ENCODE results near the gene LYRM9.

DNA sequence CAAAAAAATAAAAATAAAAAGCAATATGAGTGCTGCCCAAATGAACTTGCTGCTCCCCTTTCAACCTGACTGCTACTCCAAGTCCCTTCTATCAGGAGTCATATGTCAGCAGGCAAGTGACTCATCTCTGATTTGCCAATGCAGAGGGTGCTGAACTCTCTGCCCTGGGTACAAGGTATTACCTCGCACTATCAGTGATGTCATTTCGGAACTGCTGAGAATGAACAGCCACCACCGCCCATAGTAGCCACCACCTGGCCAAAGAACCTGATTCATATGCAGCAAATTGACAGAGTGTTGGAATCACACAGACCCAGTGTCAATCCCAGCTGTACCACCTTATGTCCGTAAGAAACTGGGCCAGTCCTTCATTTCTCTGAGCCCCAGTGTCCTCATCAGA, 31.2 kb downstream of the LYRM9 start:
- TF ChIP-seq EP300 (IDR thresholded peaks at IDR 0.05) (no peak), RAD21 (conservative IDR thresholded peaks at IDR 0.05 in 1 of 2, IDR thresholded peaks at IDR 0.05 in 1 of 2) (no peak), POLR2A (IDR thresholded peaks at IDR 0.05; ENCODE audit: low read length) (no peak)
- TF ChIP-seq, protein P1, sequence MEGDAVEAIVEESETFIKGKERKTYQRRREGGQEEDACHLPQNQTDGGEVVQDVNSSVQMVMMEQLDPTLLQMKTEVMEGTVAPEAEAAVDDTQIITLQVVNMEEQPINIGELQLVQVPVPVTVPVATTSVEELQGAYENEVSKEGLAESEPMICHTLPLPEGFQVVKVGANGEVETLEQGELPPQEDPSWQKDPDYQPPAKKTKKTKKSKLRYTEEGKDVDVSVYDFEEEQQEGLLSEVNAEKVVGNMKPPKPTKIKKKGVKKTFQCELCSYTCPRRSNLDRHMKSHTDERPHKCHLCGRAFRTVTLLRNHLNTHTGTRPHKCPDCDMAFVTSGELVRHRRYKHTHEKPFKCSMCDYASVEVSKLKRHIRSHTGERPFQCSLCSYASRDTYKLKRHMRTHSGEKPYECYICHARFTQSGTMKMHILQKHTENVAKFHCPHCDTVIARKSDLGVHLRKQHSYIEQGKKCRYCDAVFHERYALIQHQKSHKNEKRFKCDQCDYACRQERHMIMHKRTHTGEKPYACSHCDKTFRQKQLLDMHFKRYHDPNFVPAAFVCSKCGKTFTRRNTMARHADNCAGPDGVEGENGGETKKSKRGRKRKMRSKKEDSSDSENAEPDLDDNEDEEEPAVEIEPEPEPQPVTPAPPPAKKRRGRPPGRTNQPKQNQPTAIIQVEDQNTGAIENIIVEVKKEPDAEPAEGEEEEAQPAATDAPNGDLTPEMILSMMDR (IDR thresholded peaks at IDR 0.05): no peak
